Measurements from ENCODE around the gene ADTRP. TPM values are rescaled to one million over a fixed set of nuclear protein-coding genes. Genes with fewer than 3 reads are reported as not detected.

The ADTRP gene
- total RNA-seq, 2 experiments from 2014 or later: 5.5 to 6.0 TPM

- DNase-seq: no peak
- H3K36me3 Mint-ChIP-seq (ENCODE audit: low read depth): no peaks in the 10 kb centered on the region
- no peaks in the 10 kb centered on the region for H3K9me3 Mint-ChIP-seq
- H3K27ac Mint-ChIP-seq: no peak overlapping the region
- POLR2A ChIA-PET: no interaction called here
- CTCF ChIA-PET: no interaction called here
- H3K4me1 Mint-ChIP-seq: peaks cover 5% of the 10 kb centered on the region
- H3K4me3 Mint-ChIP-seq: no peak overlapping the region
- peaks cover 3% of the 10 kb centered on the region for H3K27me3 Mint-ChIP-seq
Measured at GRCh38 chr6:11766589-11767450, 11.8 kb downstream of the ADTRP start.

GRCh38 chr6:11766043-11766442, 12.6 kb downstream of the ADTRP start:
- no peaks in the 10 kb centered on the region for H3K36me3 Mint-ChIP-seq (ENCODE audit: low read depth)
- peaks cover 5% of the 10 kb centered on the region for H3K4me1 Mint-ChIP-seq
- POLR2A ChIA-PET: no interaction called here
- H3K4me3 Mint-ChIP-seq: no peak overlapping the region
- CTCF ChIA-PET: no interaction called here
- H3K9me3 Mint-ChIP-seq: no peaks in the 10 kb centered on the region
- H3K27ac Mint-ChIP-seq: no peak overlapping the region
- no peak for DNase-seq
- peaks cover 3% of the 10 kb centered on the region for H3K27me3 Mint-ChIP-seq

GRCh38 chr6:11764250-11764604, 14.4 kb downstream of the ADTRP start:
- no peaks in the 10 kb centered on the region for H3K9me3 Mint-ChIP-seq
- POLR2A ChIA-PET: interaction anchor here (1.1 kb wide), 1 partner anchor 19 kb away, joined by 3 read pairs; no protein-coding TSS in a partner anchor
- H3K36me3 Mint-ChIP-seq (ENCODE audit: low read depth): no peaks in the 10 kb centered on the region
- peaks cover 5% of the 10 kb centered on the region for H3K4me1 Mint-ChIP-seq
- no peak for DNase-seq
- no peak overlapping the region for H3K27ac Mint-ChIP-seq
- CTCF ChIA-PET: no interaction called here
- no peak overlapping the region for H3K4me3 Mint-ChIP-seq
- H3K27me3 Mint-ChIP-seq: peaks cover 3% of the 10 kb centered on the region

- POLR2A ChIA-PET: interaction anchor here (1.1 kb wide), 1 partner anchor 20 kb away, joined by 3 read pairs; no protein-coding TSS in a partner anchor
Measured at GRCh38 chr6:11763460-11764249, 14.9 kb downstream of the ADTRP start.

DNA sequence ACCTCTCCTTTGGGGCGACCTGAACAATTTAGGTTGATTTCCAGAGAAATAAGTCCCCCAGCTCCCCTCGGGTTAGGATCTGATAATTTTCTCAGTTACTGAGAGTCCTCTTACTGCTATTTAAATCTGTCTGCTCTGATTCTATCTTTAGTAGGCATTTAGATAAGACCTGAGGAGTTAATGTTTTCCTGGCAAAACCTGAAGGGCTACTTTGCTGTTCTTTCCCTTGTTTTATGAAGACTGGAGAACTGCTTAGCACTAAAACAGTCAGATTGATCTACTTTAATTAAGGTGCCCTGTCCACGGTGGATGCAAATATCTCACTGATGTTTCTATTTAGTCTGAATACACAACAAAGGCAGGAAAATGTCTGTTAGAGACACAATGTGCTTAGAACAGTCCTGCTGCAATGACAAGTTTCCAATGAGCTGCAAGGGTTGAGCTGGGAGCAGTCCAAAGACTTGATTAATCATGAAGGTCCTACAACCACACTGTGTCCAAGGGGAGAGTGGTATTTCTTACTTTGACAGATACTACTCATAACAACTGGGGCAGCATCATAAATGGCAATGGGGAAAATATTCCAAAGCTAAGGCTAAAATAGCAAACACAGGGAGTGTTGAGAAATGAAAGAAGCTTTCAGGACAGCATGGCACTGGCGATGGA, 15.7 kb downstream of the ADTRP start:
- Mint-ChIP-seq H3K9me3 (no peaks in the 10 kb centered on the region), H3K27me3 (no peaks in the 10 kb centered on the region), H3K4me1 (peaks cover 5% of the 10 kb centered on the region), H3K27ac (no peak overlapping the region), H3K36me3 (ENCODE audit: low read depth) (no peaks in the 10 kb centered on the region), H3K4me3 (no peak overlapping the region)
- CTCF ChIA-PET: no interaction called here
- DNase-seq: no peak
- POLR2A ChIA-PET: interaction anchor here (1.1 kb wide), 1 partner anchor 20 kb away, joined by 3 read pairs; no protein-coding TSS in a partner anchor

More at GRCh38 chr6:11763460-11764249, 14.9 kb downstream of the ADTRP start:
- H3K27ac Mint-ChIP-seq: no peak overlapping the region
- H3K27me3 Mint-ChIP-seq: peaks cover 3% of the 10 kb centered on the region
- H3K4me3 Mint-ChIP-seq: no peak overlapping the region
- H3K4me1 Mint-ChIP-seq: peaks cover 5% of the 10 kb centered on the region
- DNase-seq: no peak
- H3K36me3 Mint-ChIP-seq (ENCODE audit: low read depth): no peaks in the 10 kb centered on the region
- no peaks in the 10 kb centered on the region for H3K9me3 Mint-ChIP-seq
- CTCF ChIA-PET: no interaction called here

DNA sequence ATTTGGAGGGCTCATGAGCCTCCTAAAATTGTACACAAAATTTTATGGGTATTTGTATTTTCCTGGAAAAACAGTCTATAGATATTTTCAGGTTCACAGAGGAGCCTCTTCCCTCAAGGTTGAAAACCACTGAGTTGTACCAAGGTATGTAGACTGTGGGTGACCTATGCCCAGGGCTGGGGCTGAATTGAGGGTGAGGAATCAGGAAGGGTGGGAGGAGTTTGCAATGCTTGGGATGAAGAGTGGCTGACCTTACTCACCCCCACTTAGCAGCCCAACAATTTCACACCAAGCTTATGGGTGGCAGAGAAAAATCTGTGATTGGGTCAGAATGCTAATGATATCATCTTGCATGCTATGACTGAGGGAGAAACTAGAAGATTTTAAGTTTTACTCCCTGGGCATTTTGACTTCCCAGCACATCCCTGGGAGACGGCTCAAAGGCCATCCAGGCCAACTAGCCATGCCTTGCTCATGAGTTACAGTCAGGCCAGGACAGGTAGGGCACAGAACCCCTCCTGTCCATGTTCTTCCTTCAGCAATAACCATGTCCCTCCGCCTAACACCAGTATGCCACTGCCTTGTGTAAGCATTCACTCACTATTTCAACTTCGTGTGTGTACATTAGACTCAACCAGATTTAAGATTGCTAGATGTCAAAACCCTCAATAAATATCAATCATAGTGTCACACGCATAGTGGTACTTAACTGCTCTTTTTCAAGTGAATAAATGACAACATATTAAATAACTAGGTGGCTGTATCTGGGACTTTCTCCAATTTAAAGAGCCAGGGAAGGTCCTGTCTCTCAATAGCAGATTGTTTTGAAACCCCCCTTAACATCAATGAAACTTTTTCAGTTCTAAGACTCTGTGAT, 16.6 kb downstream of the ADTRP start:
- Mint-ChIP-seq H3K27ac (no peak overlapping the region), H3K27me3 (no peaks in the 10 kb centered on the region), H3K9me3 (no peaks in the 10 kb centered on the region), H3K4me1 (peaks cover 5% of the 10 kb centered on the region), H3K4me3 (no peak overlapping the region), H3K36me3 (ENCODE audit: low read depth) (no peaks in the 10 kb centered on the region)
- POLR2A ChIA-PET: no interaction called here
- CTCF ChIA-PET: no interaction called here
- DNase-seq: no peak

DNA sequence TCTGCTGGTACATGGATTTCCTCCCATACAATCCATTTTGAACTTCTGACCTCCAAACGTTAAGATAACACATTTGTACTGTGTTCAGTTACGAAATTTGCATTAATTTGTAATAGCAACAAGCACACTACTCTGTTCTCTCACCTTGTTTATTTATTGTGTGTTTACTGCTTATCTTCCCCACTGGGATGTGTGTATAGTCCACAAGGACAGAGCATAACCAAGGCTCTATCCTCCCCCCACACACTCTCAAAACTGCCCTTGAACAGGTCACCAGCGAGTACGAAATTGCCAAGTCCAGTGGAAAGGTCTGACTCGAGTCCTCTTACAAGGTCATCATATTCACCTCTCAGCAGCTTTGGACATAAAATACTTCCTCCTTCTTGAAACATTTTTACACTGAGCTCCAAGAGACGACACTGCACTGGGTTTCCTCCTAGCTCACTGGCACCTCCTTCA, 18.6 kb downstream of the ADTRP start:
- CTCF ChIA-PET: no interaction called here
- POLR2A ChIA-PET: no interaction called here

DNA sequence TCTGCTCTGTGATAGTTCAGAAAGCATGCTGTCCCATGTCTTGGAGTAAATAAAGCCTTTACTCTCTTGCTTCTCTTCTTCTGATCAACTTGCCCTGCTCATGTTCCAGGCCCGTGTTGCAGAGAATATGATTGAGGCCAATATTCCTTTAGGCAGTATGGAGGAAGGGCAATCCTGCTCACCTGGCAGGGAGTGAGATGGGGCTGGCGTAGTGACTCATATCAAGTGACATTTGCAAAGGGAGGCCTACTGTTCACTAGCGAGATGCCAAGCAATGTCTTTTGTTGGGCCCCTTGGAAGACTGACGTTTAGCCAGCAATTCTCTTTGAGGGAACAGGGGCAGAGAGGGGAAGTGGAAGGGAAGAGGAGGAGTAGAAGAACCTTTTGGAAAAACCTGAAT, 19.7 kb downstream of the ADTRP start:
- Mint-ChIP-seq H3K27ac (no peak overlapping the region), H3K27me3 (no peaks in the 10 kb centered on the region), H3K9me3 (no peaks in the 10 kb centered on the region), H3K4me3 (no peak overlapping the region), H3K36me3 (ENCODE audit: low read depth) (no peaks in the 10 kb centered on the region), H3K4me1 (peaks cover 4% of the 10 kb centered on the region)
- ChIA-PET POLR2A (no interaction called here), CTCF (no interaction called here)
- no peak for DNase-seq

More for the DNA sequence above, 18.6 kb downstream of the ADTRP start:
- H3K4me1 Mint-ChIP-seq: peaks cover 9% of the 10 kb centered on the region
- H3K27ac Mint-ChIP-seq: no peak overlapping the region
- H3K4me3 Mint-ChIP-seq: no peak overlapping the region
- H3K9me3 Mint-ChIP-seq: no peaks in the 10 kb centered on the region
- H3K36me3 Mint-ChIP-seq (ENCODE audit: low read depth): no peaks in the 10 kb centered on the region
- H3K27me3 Mint-ChIP-seq: no peaks in the 10 kb centered on the region
- no peak for DNase-seq

DNA sequence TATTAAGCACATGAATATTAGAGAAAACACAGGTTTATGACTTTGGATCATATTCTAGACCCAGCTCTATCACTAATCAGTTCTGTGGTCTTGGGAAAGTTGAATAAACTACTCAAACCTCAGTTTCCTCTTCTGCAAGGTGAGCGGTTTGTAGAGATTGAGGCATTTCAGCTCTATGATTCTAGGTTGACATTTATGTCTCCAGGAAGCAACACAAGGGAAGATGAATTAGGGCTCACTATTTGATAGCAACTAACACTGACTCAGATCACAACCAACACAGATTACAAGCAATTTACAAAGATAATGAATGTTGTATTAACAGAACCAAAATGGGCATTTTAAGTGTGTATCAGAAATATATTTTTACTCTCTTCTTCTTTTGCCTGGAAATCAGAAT, 21.9 kb downstream of the ADTRP start:
- DNase-seq: no peak
- H3K4me3 Mint-ChIP-seq: no peak overlapping the region

DNA sequence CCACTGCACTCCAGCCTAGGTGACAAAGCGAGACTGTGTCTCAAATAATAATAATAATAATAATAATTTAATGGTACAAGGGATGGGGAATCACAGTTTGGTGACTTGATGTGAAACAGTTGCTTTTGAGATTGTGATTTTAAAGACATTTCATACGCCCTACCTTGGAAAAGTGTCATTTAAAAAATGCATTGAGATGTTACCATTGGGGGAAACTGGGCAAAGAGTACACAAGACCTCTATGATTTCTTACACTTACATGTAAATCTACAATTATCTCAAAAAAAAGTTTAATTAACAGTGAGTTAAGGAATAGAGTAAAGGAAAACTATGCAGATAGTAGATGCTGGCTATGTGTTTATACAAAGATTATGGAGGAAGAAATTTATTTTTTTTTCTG, 22.3 kb downstream of the ADTRP start:
- no peaks in the 10 kb centered on the region for H3K9me3 Mint-ChIP-seq
- no peaks in the 10 kb centered on the region for H3K36me3 Mint-ChIP-seq (ENCODE audit: low read depth)
- ChIA-PET POLR2A (no interaction called here), CTCF (no interaction called here)
- H3K4me1 Mint-ChIP-seq: peaks cover 4% of the 10 kb centered on the region
- no peaks in the 10 kb centered on the region for H3K27me3 Mint-ChIP-seq
- H3K27ac Mint-ChIP-seq: no peak overlapping the region
- DNase-seq: no peak
- no peak overlapping the region for H3K4me3 Mint-ChIP-seq

More for the DNA sequence above, 21.9 kb downstream of the ADTRP start:
- ChIA-PET CTCF (no interaction called here), POLR2A (no interaction called here)
- H3K36me3 Mint-ChIP-seq (ENCODE audit: low read depth): no peaks in the 10 kb centered on the region
- no peaks in the 10 kb centered on the region for H3K9me3 Mint-ChIP-seq
- H3K27me3 Mint-ChIP-seq: no peaks in the 10 kb centered on the region
- peaks cover 4% of the 10 kb centered on the region for H3K4me1 Mint-ChIP-seq
- H3K27ac Mint-ChIP-seq: no peak overlapping the region

GRCh38 chr6:11755725-11756124, 22.9 kb downstream of the ADTRP start:
- H3K36me3 Mint-ChIP-seq (ENCODE audit: low read depth): no peaks in the 10 kb centered on the region
- H3K27me3 Mint-ChIP-seq: no peaks in the 10 kb centered on the region
- no peaks in the 10 kb centered on the region for H3K9me3 Mint-ChIP-seq
- DNase-seq: no peak
- H3K4me3 Mint-ChIP-seq: no peak overlapping the region
- H3K4me1 Mint-ChIP-seq: peaks cover 4% of the 10 kb centered on the region
- H3K27ac Mint-ChIP-seq: no peak overlapping the region
- CTCF ChIA-PET: interaction anchor here (0.5 kb wide), 1 partner anchor 10 kb away, joined by 3 read pairs; no protein-coding TSS in a partner anchor
- POLR2A ChIA-PET: no interaction called here

DNA sequence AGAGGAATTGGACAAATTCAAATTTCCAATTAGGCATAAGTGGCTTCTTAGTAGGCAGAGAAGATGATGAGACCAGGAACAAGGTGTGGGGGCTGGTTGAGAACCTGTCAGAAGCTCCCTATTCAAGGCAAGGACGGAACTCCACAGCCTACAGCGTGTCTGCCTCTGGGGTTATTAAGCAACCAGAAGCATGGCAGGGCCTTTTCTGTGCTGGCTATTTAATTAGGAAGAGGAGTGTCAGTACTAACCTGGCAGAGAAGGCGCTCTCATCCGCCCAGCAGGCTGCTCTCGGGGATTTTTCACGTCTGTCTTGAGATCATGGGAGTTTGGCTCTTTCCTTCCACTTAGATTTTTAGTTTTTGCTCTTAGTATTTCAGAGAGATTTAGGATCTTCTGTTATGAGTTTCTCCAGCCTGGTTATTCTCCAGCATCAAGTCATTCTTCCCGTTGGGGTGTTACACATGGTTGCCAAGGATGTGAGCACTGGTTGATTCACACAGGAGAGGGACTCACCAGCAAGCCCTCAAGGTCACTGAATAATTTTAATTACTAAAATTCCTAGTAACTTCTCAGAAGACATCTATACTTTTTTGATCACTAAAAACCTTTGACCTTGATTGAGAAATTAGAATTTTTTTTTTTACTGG, 23.9 kb downstream of the ADTRP start:
- DNase-seq: no peak
- Mint-ChIP-seq H3K4me1 (peaks cover 4% of the 10 kb centered on the region), H3K4me3 (no peak overlapping the region), H3K9me3 (no peaks in the 10 kb centered on the region), H3K36me3 (ENCODE audit: low read depth) (no peaks in the 10 kb centered on the region), H3K27me3 (no peaks in the 10 kb centered on the region), H3K27ac (no peak overlapping the region)
- ChIA-PET CTCF (no interaction called here), POLR2A (no interaction called here)

Data from activated CD4-positive, alpha-beta memory T cell treated with anti-CD3 and anti-CD28 coated beads, Interleukin-2, amount 10 ng/mL, durations not matched to agents 7 days and 5 days (primary cell).